GM13976 (cell line): ENCODE results near the gene PFKP.

Experiments used
- DNase-seq: peaks from one replicate; pipeline ENCODE4 v3.0.0; 2012; ENCODE audit warnings: low spot score
- CTCF ChIP-seq: IDR thresholded peaks from 2 replicates; pipeline ENCODE4 v1.5.1; 2012; ENCODE audit warnings: borderline replicate concordance, mild to moderate bottlenecking; ENCODE audit not compliant: insufficient read depth; ENCODE audit errors: extremely low read depth, missing control alignments, control extremely low read depth
- in situ Hi-C: fragments of 300-500 bp; cut with MboI; formaldehyde crosslinking; loops from one replicate; pipeline ENCODE4 v1.12.0; 2022; ENCODE audit warnings: low sequenced_read_pairs, mixed read lengths, inconsistent platforms; ENCODE audit not compliant: unreplicated experiment

The PFKP gene

GRCh38 chr10:3143366-3143765 lies 76.0 kb downstream of the PFKP start:
- TF ChIP-seq CTCF, result no peak
- in situ Hi-C loops, result no loop called here

DNA sequence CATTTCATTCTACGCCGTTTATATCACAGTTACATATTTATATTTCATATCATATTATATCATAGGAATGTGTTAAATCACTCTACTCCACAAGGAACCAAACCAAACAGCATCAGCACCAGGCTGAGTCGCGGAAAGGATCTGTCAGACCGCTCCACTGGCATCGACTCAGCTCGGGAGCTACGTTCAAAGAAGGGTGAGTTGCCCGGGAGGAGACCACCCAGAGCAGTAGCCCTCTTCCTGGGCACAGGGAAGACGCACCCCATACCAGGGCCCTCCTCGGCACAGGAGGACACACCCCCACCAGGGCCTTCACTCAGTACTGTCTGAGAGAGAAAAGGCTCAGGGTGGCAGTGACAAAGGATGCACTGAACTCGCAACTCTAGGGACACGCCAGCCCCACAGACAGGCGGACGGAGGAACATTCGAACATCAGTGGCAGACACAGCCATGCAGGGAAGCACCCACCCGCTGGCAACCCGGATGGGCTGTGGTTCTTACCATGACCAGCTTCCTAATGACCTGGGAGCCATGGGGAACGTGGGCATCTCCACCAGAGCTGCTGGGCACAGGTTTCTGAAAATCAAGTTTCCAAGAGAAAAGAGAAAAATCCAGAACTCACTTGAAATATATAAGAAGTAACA lies 76.6 kb downstream of the PFKP start:
- in situ Hi-C loops, result no loop called here
- TF ChIP-seq CTCF, result no peak
- DNase-seq, result no peak

More at GRCh38 chr10:3143366-3143765, 76.0 kb downstream of the PFKP start:
- no peak for DNase-seq

- no peak for DNase-seq
Observed at GRCh38 chr10:3145366-3145765, 78.0 kb downstream of the PFKP start.

GRCh38 chr10:3146289-3146688 lies 78.9 kb downstream of the PFKP start:
- no peak for TF ChIP-seq CTCF
- in situ Hi-C loops, result no loop called here
- no peak for DNase-seq

More at GRCh38 chr10:3145366-3145765, 78.0 kb downstream of the PFKP start:
- TF ChIP-seq CTCF, result no peak
- in situ Hi-C loops, result no loop called here

GRCh38 chr10:3147117-3147820 lies 79.9 kb downstream of the PFKP start:
- no peak for TF ChIP-seq CTCF
- no peak for DNase-seq

DNA sequence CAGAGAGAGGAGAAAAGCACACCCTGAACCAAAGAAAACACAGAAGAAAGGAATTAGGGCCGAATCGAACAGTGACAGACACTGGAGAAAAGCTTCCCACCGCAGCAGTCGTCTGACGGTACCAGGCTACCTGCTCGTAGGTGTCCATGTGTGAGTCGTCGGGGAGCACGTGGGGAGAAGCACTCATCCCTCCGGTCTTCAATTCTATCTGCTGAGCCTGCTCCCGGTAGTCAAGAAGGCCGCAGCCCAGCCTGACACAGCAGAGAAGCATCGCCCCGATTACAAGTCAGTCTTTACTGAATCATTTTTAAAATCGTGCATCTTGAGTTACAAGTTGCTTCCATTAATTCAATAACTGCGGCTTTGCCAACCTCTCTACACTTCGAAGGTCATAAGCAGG lies 80.7 kb downstream of the PFKP start:
- in situ Hi-C loops, result no loop called here
- DNase-seq, result no peak
- no peak for TF ChIP-seq CTCF

More at GRCh38 chr10:3147117-3147820, 79.9 kb downstream of the PFKP start:
- in situ Hi-C loops, result no loop called here
